DMS53 (cell line): ENCODE data around the gene LBP.
"Not testable (repeated sequence)": the region's sequence is repeated elsewhere in the genome, so short reads cannot be mapped to it uniquely, and the experiment has no call there.

Experiments
- DNase-seq: peaks from one replicate; lab custom pipeline; 2025; lab: John Stamatoyannopoulos, UW

The LBP gene

DNA sequence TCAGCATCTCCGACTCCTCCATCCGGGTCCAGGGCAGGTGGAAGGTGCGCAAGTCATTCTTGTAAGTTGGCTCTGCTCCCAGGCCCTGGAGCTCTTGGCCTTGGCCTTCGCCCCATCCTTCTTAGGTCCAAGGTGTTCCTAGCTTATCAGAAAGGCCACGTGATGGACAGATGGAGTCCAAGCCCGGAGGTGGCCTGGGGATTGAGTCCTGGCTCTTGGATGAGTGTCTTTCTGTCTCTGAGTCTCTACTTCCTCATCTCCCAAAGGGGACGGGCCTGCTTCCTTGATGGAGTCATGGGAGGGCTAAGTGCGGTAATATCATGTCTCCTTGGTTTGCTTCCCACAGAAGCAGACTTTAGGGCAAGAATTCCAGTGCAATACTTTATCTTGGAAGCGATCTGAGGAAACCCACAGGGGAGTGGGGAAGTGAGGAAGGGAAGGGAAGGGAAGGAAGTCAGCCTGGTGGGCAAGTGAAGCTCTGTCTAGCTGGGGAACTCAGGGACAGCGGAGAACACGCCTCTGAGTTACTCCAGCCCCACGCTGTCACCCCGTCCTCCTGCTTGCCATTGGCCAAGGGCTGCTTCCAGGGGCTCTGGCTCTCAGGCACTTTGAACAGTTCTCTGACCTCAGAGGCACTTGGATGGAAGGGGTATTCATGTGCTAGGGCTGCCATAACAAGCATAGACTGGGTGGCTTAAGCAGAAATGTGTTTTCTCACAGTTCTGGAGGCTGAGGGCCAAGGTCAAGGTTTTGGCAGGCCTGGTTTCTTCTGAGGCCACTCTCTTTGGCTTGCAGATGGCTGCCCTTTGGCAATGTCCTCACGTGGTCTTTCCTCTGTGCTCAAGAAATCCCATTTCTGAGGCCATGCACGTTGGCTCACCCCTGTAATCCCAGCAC, 4.8 kb downstream of the LBP start:
- DNase-seq, result no peak

- DNase-seq, result no peak
Observed at GRCh38 chr20:38353316-38353715, 7.0 kb downstream of the LBP start.

DNA sequence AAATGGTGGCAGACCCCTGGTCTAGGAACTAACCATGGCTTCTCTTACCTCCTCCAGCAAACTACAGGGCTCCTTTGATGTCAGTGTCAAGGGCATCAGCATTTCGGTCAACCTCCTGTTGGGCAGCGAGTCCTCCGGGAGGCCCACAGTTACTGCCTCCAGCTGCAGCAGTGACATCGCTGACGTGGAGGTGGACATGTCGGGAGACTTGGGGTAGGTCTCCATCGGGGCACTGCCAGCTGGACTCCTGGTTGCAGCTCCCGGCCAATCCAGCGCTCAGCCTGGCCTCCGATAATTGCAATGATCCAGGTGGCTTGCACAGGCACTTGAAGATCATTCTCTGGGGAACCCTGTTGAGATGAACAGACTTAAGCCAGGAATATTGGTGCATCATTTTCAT, 7.9 kb downstream of the LBP start:
- DNase-seq, result no peak

- no peak for DNase-seq
Observed at GRCh38 chr20:38355161-38356012, 9.1 kb downstream of the LBP start.

- no peak for DNase-seq
Observed at GRCh38 chr20:38357653-38358207, 11.4 kb downstream of the LBP start.

DNA sequence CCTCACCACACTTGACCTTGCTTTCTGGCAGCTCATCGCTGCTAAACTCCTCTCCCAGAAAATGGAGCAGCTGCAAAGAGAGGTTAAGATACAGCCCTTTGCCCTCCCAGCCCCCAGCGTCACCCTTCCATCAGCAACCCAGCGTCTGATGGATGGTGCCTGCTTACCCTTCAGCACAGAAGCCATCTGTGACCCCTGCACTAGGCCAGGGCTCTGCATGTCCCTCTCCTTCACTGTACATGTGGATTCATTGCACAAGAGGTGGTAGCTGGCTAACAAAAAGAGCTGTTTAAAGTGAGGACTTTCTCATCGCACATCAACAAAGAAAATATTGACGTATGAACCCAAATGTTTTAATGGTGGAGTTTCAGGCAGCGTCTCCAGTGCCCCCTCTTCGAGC, 12.3 kb downstream of the LBP start:
- no peak for DNase-seq

DNA sequence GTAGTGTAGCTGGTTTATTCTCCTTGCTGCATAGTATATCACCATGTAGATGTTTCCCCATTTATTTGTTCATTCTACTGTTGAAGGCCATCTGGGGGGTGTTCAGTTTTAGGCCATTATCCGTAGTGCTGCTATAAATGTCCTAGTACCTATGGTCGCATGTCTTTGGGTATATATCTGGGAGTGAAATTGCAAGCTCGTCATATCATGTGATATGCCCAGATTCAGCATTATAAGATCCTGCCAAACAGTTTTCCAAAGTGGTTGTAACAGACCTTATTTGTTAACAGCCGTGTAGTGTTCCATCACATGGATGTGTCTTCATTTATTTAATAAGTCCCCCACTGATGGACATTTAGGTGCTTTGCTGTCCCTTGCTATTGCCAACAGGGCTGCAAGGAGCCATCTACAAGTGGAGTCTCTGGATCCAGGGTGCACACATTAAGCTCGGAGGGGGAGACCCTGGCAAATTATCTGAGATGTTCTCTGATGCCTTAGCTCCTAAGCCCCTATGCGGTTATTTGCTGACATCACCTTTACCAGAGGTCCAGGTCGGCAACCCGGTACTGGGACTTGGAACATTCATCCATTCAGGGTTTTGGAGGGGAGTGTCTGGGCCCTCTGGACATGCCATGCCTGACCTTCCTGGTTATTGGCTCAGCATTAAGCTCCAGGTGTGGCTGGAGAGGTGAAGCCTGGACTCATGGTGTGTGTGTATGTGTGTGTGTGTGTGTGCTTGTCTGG, 16.9 kb downstream of the LBP start:
- DNase-seq, result no peak

DNA sequence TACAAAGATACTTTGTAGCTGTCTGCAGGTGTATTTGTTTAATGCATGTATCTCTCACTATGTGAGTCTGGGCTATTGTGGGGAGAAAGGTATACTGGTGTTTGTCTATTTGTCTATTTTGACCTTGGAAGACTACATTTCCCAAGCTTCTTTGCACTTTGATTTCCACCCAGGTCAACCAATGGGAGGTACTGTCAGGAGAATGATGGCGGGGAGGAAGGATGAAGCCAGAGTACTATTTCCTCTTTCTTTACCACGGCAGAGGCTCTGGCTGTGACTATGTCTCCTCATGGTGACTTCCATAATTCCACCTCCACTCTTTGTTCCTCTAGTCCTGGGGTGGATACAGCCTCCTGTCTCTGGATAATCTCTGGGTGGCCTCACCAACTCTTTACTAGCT, 23.1 kb downstream of the LBP start:
- peak; percentile 25 for DNase-seq

DNA sequence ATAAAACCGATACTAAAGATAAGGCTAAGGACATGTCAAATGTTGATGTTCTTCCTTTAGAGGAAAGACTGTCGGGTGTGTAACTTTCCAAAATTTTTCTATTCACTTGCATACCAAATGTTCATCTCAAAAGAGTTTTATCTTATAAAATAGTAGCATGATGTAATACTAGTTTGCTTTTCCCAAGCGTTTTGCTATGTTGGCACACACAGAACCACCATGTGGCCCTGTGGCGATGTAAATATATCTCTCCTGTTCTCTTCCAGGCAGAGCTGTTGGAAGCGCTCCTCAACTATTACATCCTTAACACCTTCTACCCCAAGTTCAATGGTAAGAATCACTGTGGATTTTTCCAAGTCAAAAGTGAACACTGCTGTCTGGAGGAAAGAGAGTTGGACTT, 26.5 kb downstream of the LBP start:
- DNase-seq, result no peak

DNA sequence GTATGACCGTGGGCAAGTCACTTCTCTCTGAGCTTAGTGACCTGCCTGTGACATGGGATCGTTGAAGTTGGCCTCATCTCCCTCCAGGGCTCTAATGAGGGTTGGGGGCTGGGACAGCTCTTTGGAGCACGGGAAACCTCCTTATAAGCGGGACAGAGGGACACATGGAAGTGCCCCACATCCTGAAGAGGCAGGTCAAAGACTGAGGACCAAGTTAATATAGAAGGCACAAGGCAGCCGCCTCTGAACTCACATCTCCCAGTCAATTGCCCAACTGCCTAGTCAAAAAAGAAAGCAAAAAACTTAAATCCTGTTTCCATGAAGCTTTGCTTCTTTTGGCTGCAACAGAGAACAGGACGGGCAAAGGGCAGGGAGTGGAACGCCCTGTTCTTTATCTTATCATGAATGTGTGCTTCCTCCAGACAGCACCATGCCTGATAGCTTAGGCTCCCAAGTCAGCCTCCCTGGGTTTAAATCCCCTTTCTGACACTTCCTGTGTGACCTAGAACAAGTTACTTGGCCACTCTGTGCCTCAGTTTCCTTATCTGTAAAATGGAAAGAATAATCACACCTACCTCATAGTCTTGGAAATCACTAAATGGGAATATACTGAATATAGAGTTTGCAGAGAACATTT, 27.1 kb downstream of the LBP start:
- DNase-seq, result no peak

GRCh38 chr20:38373898-38374297, 27.6 kb downstream of the LBP start:
- no peak for DNase-seq

DNA sequence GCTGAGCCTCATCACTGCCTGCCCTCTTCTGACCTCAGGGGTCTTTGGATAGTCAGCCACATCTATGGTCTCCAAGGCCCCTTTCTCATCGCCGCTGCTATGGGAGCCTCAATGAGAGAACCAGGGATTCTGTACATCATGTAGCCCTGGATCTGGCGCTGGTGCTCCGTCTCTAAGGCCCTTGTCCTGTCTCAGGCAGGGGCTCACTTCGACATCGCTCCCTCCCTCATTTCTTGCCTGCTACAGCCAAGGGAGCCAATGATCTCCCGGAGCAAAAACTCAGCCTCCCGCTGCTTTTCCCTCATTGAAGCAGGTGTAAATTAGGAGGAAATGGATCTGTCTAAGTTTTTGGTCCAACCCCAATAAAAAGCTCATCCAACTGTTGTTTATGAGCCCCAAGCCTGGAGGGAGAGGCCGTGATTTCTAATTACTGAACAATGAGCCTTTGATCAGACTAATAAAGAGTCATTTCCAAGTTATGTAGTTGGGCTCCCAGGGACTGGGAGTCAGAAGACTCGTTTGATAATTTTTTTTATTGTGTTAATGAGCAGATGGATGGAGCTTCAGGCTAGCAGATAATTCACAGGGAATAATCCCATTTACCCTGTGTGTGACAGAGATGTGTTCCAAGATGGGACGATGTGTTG, 30.9 kb downstream of the LBP start:
- DNase-seq, result no peak

GRCh38 chr20:38377838-38378237, 31.6 kb downstream of the LBP start:
- not testable (repeated sequence) for DNase-seq

DNA sequence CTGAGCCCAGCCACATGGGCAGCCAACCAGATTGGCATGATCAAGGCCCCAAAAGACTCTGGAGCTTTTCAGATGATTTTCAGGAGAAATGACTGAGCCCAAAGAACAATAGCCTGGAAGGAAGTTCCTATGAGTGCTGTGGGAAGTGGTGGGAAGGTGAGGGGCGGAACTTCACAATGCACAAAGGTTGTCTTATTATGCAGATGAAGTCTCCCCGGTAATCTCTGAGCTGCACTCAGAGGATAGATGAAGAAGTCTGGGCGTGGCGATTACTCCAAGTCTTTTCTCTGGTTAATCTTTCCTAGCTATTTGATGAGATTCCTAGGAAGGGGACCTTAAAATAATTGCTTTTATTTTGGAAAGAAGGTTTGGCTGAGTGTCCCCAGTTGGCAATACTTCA, 36.9 kb downstream of the LBP start:
- no peak for DNase-seq

GRCh38 chr20:38386004-38386403, 39.7 kb downstream of the LBP start:
- DNase-seq, result no peak

DNA sequence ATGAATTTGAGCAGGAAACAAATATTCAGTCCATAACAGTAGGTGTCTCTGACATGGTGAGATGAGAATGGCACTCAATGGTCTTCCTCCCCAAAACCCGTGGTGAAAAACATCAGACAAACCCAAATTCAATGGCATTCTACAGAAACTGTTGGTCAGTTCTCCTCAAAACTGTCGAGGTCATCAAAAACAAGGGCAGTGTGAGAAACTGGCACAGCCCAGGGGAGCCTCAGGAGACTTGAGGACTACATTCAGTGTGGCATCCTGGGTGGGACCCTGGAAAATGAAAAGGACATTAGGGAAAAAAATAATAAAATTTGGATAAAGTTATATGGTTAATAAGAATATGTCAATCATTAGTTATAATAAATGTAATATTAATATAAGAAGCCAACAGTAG, 40.6 kb downstream of the LBP start:
- DNase-seq, result no peak

DNA sequence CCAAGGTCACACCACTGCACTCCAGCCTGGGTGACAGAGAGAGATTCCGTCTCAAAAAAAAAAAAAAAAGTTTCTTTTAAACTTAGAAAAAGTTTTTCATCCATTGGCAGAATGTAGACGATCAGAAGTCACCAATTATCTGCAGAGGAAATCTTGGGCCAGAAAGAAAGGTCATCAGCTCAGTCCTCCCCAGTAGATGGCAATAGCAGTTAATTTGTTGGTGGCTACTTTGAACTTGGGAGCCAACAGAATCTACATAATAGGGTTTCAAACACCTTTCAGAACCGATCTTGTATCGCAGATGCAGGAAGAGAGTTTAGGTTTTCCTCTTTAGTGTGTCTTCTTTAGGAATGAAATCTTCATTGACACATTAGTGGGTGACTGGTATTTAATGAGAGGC, 41.7 kb downstream of the LBP start:
- DNase-seq, result no peak

- DNase-seq, result peak; percentile 30
Observed at GRCh38 chr20:38392356-38392755, 46.1 kb downstream of the LBP start.

GRCh38 chr20:38393259-38393658, 47.0 kb downstream of the LBP start:
- no peak for DNase-seq

DNA sequence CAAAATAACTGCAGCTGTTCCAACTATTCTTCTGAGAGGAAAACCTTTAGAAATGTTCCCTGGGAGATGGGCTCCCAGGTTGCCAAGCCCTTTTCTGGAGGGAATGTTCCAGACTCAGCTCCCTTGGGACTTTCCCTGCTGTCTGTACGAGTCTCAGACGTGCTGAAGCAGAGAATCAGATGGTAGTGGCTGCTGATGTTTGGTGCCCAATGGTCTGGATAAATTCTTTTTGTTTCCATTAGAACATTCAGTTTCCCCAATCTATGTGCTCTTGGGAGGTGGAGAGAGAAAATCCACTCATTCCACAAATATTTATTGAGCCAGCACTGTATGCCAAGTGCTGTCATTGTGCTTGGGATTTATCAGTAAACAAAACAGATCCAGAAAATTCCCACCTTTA, 48.9 kb downstream of the LBP start:
- no peak for DNase-seq

DNA sequence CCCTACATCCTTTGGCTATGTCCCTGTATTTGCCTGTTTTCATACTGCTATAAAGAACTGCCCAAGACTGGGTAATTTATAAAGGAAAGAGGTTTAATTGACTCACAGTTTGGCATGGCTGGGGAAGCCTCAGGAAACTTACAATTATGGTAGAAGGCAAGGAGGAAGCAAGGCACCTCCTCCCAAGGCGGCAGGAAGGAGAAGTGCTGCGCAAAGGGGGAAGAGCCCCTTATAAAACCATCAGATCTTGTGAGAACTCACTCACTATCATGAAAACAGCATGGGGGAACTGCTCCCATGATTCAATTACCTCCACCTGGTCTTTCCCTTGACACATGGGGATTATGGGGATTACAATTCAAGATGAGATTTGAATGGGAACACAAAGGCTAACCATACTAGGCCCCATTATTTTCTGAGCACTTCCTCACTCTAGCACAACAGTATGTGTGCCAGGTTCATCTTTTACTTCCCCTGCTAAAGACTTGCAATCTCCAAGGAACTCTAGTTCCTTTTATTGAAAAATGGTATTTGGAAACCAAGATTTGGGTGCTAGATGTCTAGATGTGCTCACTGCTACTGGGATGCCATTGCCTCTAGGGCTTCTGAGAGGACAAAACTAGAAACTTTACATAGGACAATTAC, 49.6 kb downstream of the LBP start:
- not testable (repeated sequence) for DNase-seq
